ENCODE measurements around the gene EML5. TPM values are rescaled to one million over a fixed set of nuclear protein-coding genes. Genes with fewer than 3 reads are reported as not detected.

Gene EML5
- total RNA-seq, 1 donor from 2014 or later = 1.5 TPM

- no peak for DNase-seq (ENCODE audit: low spot score)
- intact Hi-C loops (cut with micrococcal nuclease) = loop anchor here (1.0 kb wide), 1 partner anchor 36 kb away; the partner anchor contains the start of gene ZC3H14
- Mint-ChIP-seq H3K27me3 (ENCODE audit: insufficient read depth) (no peaks in the 10 kb centered on the region), H3K4me3 (peak overlapping the region; percentile 64), H3K4me1 (ENCODE audit: low read depth) (peaks cover 48% of the 10 kb centered on the region), H3K36me3 (ENCODE audit: low read depth) (peaks cover 61% of the 10 kb centered on the region), H3K9me3 (no peaks in the 10 kb centered on the region), H3K27ac (peak overlapping the region; percentile 91)
These were observed 193.4 kb downstream of the EML5 start for GRCh38 chr14:88599326-88599725.

- intact Hi-C loops (cut with micrococcal nuclease) = no loop called here
- Mint-ChIP-seq H3K4me1 (ENCODE audit: low read depth) (peaks cover 38% of the 10 kb centered on the region), H3K9me3 (no peaks in the 10 kb centered on the region), H3K4me3 (no peak overlapping the region), H3K27ac (no peak overlapping the region), H3K27me3 (ENCODE audit: insufficient read depth) (no peaks in the 10 kb centered on the region), H3K36me3 (ENCODE audit: low read depth) (peaks cover 54% of the 10 kb centered on the region)
- no peak for DNase-seq (ENCODE audit: low spot score)
These were observed 194.6 kb downstream of the EML5 start for GRCh38 chr14:88598097-88598675.

GRCh38 chr14:88597601-88598000 is 195.2 kb downstream of the EML5 start:
- intact Hi-C loops (cut with micrococcal nuclease) = no loop called here
- Mint-ChIP-seq H3K4me1 (ENCODE audit: low read depth) (peaks cover 38% of the 10 kb centered on the region), H3K4me3 (no peak overlapping the region), H3K9me3 (no peaks in the 10 kb centered on the region), H3K36me3 (ENCODE audit: low read depth) (peaks cover 52% of the 10 kb centered on the region), H3K27me3 (ENCODE audit: insufficient read depth) (no peaks in the 10 kb centered on the region), H3K27ac (peak overlapping the region; percentile 15)
- no peak for DNase-seq (ENCODE audit: low spot score)

GRCh38 chr14:88597038-88597437 is 195.7 kb downstream of the EML5 start:
- Mint-ChIP-seq H3K4me1 (ENCODE audit: low read depth) (peaks cover 38% of the 10 kb centered on the region), H3K27me3 (ENCODE audit: insufficient read depth) (no peaks in the 10 kb centered on the region), H3K36me3 (ENCODE audit: low read depth) (peaks cover 46% of the 10 kb centered on the region), H3K4me3 (no peak overlapping the region), H3K27ac (no peak overlapping the region), H3K9me3 (no peaks in the 10 kb centered on the region)
- intact Hi-C loops (cut with micrococcal nuclease) = no loop called here
- DNase-seq (ENCODE audit: low spot score) = no peak

- no peak for DNase-seq (ENCODE audit: low spot score)
- Mint-ChIP-seq H3K36me3 (ENCODE audit: low read depth) (peaks cover 32% of the 10 kb centered on the region), H3K4me1 (ENCODE audit: low read depth) (peaks cover 10% of the 10 kb centered on the region), H3K4me3 (no peak overlapping the region), H3K27ac (no peak overlapping the region), H3K27me3 (ENCODE audit: insufficient read depth) (no peaks in the 10 kb centered on the region), H3K9me3 (no peaks in the 10 kb centered on the region)
- intact Hi-C loops (cut with micrococcal nuclease) = no loop called here
These were observed 200.7 kb downstream of the EML5 start for GRCh38 chr14:88592031-88592430.

DNA sequence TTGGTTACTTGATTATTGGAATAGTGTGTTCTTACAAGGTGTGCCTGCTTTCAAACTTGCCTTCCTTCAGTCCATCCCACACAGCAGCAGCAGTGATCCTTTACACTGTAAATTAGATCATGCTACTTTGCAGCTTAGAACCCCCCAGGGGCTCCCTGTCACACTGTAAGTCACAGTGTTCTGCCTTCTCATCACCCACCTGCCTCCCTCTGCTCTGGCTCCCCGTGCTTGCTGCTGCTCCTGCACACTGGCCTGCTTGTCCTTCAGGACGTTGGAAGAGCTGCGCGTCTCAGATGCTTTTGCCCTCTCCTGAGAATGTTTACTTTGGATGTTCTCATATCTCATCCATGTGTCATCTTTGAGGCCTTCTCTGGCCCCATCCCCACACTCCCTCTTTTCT is 202.6 kb downstream of the EML5 start:
- Mint-ChIP-seq H3K4me3 (no peak overlapping the region), H3K4me1 (ENCODE audit: low read depth) (peaks cover 4% of the 10 kb centered on the region), H3K9me3 (no peaks in the 10 kb centered on the region), H3K27ac (no peak overlapping the region), H3K36me3 (ENCODE audit: low read depth) (peaks cover 35% of the 10 kb centered on the region), H3K27me3 (ENCODE audit: insufficient read depth) (no peaks in the 10 kb centered on the region)
- no peak for DNase-seq (ENCODE audit: low spot score)
- intact Hi-C loops (cut with micrococcal nuclease) = no loop called here

GRCh38 chr14:88588081-88588480 is 204.7 kb downstream of the EML5 start:
- H3K4me1 Mint-ChIP-seq (ENCODE audit: low read depth) = peaks cover 4% of the 10 kb centered on the region
- H3K27me3 Mint-ChIP-seq (ENCODE audit: insufficient read depth) = no peaks in the 10 kb centered on the region
- intact Hi-C loops (cut with micrococcal nuclease) = no loop called here
- H3K9me3 Mint-ChIP-seq = no peaks in the 10 kb centered on the region
- H3K36me3 Mint-ChIP-seq (ENCODE audit: low read depth) = peaks cover 42% of the 10 kb centered on the region
- no peak overlapping the region for H3K27ac Mint-ChIP-seq
- no peak overlapping the region for H3K4me3 Mint-ChIP-seq
- DNase-seq (ENCODE audit: low spot score) = no peak

GRCh38 chr14:88584451-88584850 is 208.3 kb downstream of the EML5 start:
- Mint-ChIP-seq H3K27me3 (ENCODE audit: insufficient read depth) (no peaks in the 10 kb centered on the region), H3K4me3 (no peak overlapping the region), H3K36me3 (ENCODE audit: low read depth) (peaks cover 47% of the 10 kb centered on the region), H3K27ac (no peak overlapping the region), H3K4me1 (ENCODE audit: low read depth) (peaks cover 4% of the 10 kb centered on the region), H3K9me3 (no peaks in the 10 kb centered on the region)
- no peak for DNase-seq (ENCODE audit: low spot score)
- intact Hi-C loops (cut with micrococcal nuclease) = no loop called here

- H3K36me3 Mint-ChIP-seq (ENCODE audit: low read depth) = peaks cover 49% of the 10 kb centered on the region
- no peak for DNase-seq (ENCODE audit: low spot score)
- H3K27me3 Mint-ChIP-seq (ENCODE audit: insufficient read depth) = no peaks in the 10 kb centered on the region
- intact Hi-C loops (cut with micrococcal nuclease) = no loop called here
- H3K27ac Mint-ChIP-seq = no peak overlapping the region
- no peak overlapping the region for H3K4me3 Mint-ChIP-seq
- no peaks in the 10 kb centered on the region for H3K9me3 Mint-ChIP-seq
- no peaks in the 10 kb centered on the region for H3K4me1 Mint-ChIP-seq (ENCODE audit: low read depth)
These were observed 216.5 kb downstream of the EML5 start for GRCh38 chr14:88576222-88576621.

DNA sequence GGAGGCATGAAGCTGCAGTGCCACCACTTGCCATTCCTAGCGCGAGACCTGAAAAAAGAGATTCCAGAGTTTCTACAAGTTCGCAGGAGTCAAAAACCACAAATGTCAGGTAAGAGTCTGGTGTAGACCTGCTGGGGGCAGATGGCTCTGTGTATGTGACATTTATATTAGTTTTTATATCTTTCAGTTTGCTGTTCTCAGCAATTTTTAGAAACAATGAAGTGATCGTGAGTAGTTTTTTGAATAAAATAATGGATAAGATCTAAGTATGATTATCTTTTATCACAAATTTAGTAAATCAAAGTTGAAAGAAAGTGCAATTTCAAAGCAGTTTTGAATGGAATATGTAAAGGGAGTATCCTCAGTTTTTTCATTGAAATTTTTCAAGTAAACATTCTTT is 220.6 kb downstream of the EML5 start:
- no peak overlapping the region for H3K27ac Mint-ChIP-seq
- H3K4me1 Mint-ChIP-seq (ENCODE audit: low read depth) = no peaks in the 10 kb centered on the region
- H3K27me3 Mint-ChIP-seq (ENCODE audit: insufficient read depth) = no peaks in the 10 kb centered on the region
- no peak overlapping the region for H3K4me3 Mint-ChIP-seq
- intact Hi-C loops (cut with micrococcal nuclease) = no loop called here
- peaks cover 55% of the 10 kb centered on the region for H3K36me3 Mint-ChIP-seq (ENCODE audit: low read depth)
- DNase-seq (ENCODE audit: low spot score) = no peak
- peaks cover 9% of the 10 kb centered on the region for H3K9me3 Mint-ChIP-seq

DNA sequence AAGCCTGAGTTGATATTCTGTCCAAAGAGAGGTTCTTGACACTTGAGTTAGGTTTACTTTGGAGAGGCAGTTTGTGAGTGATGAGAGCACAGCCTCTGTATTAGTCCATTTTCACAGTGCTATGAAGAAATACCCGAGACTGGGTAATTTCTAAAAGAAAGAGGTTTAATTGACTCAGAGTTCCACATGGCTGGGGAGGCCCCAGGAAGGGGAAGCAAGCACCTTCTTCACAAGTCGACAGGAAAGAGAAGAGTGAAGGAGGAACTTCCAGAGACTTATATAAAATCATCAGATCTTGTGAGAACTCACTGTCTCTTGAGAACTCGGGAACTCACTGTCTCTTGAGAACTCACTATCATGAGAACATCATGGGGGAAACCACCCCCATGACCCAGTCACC is 224.6 kb downstream of the EML5 start:
- Mint-ChIP-seq H3K36me3 (ENCODE audit: low read depth) (peaks cover 54% of the 10 kb centered on the region), H3K27ac (no peak overlapping the region)

DNA sequence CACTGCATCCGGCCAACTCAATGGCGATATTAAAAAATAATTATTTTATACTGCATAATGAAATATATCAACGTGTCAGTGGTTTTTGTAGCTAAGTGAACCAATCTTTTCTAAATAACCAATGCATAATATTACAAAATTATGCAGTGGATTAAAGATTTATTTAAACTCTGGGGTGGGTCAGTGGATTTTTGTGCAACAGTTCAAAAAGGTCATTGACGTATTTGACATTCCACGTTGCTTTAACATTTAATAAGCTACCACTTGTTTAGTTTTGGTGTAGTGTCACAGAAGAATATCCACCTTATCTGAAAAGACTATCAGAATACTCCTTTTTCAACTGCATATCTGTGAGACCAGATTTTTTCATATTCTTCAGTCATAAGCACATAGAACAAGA is 227.3 kb downstream of the EML5 start:
- Mint-ChIP-seq H3K27ac (no peak overlapping the region), H3K4me1 (ENCODE audit: low read depth) (peaks cover 23% of the 10 kb centered on the region), H3K4me3 (no peak overlapping the region), H3K36me3 (ENCODE audit: low read depth) (peaks cover 41% of the 10 kb centered on the region), H3K27me3 (ENCODE audit: insufficient read depth) (peaks cover 14% of the 10 kb centered on the region), H3K9me3 (peaks cover 9% of the 10 kb centered on the region)
- intact Hi-C loops (cut with micrococcal nuclease) = loop anchor here (10.0 kb wide), 1 partner anchor 621 kb away; no protein-coding TSS in a partner anchor
- DNase-seq (ENCODE audit: low spot score) = no peak

More for the DNA sequence above, 224.6 kb downstream of the EML5 start:
- Mint-ChIP-seq H3K9me3 (peaks cover 9% of the 10 kb centered on the region), H3K4me3 (no peak overlapping the region), H3K4me1 (ENCODE audit: low read depth) (peaks cover 14% of the 10 kb centered on the region), H3K27me3 (ENCODE audit: insufficient read depth) (no peaks in the 10 kb centered on the region)
- DNase-seq (ENCODE audit: low spot score) = no peak
- intact Hi-C loops (cut with micrococcal nuclease) = loop anchor here (10.0 kb wide), 1 partner anchor 623 kb away; no protein-coding TSS in a partner anchor

DNA sequence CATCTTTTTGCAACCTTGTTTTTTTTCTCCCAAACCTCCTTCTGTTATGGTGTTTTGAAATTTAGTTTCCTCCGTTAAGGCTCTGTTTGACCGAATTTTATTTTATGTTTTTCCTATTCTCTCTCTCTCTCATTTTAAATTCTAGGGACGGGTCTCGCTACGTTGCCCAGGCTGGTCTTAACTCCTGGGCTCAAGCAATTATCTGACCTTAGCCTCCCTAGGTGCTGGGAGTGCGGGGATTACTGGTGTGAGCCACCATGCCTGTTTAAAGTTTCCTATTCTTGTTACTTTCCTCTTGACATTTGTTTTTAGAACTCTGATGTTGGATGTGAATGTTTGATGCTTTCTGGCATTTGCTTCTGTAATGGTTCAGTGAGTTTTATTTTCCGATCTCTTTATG is 228.9 kb downstream of the EML5 start:
- intact Hi-C loops (cut with micrococcal nuclease) = loop anchor here (1.0 to 10.0 kb wide), 10 partner anchors 9 to 1391 kb away; partner anchors contain the start of genes EFCAB11, EML5, GALC and GPR65
- Mint-ChIP-seq H3K27ac (peak overlapping the region; percentile 84), H3K4me3 (peak overlapping the region; percentile 91), H3K4me1 (ENCODE audit: low read depth) (peaks cover 27% of the 10 kb centered on the region), H3K27me3 (ENCODE audit: insufficient read depth) (peaks cover 21% of the 10 kb centered on the region), H3K9me3 (peaks cover 9% of the 10 kb centered on the region), H3K36me3 (ENCODE audit: low read depth) (peaks cover 27% of the 10 kb centered on the region)
- no peak for DNase-seq (ENCODE audit: low spot score)

Measured in activated T-helper 1 cell treated with anti-CD3 and anti-CD28 coated beads, Interleukin-12 subunit alpha, Interleukin-12 subunit beta, Interleukin-2, Interleukin-4 antibody, amounts not matched to agents 30 ng/mL and 10 ng/mL and 1 ng/mL, durations not matched to agents 14 hours and 24 hours and 36 hours (primary cell).